NCI-H1436 treated with DMSO at 0.1 percent for 48 hours (cell line): ENCODE data around the gene WWOX.

Source experiments
- DNase-seq: peaks from one replicate; lab custom pipeline; 2025; lab: John Stamatoyannopoulos, UW

Gene WWOX

DNA sequence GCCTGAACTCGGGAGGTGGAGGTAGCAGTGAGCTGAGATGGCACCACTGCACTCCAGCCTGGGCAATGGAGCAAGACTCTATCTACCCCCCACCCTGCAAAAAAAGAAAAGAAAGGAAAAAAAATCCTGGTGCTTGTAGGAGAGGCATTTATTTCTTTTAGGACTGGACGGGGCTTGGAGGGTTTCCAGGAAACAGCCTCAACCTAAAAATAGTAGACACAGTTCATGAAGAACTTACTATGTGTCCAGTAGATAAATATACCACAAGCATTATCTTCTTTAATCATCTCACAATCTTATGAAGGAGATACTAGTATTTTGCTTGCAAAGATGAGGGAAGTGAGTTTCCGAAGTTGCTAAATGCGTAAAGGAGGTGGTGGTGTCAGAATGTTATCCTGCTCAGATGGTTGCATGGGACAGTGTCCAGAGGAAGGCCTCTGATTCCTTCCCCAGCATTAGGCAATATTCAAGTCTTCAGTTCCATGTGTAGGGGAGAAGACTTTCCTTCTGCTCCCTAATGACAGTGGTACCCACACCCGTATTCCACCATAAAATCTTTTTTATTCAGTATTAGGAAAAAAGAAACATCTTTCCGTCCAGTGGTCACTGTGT is 263.2 kb downstream of the WWOX start:
- DNase-seq, result no peak

DNA sequence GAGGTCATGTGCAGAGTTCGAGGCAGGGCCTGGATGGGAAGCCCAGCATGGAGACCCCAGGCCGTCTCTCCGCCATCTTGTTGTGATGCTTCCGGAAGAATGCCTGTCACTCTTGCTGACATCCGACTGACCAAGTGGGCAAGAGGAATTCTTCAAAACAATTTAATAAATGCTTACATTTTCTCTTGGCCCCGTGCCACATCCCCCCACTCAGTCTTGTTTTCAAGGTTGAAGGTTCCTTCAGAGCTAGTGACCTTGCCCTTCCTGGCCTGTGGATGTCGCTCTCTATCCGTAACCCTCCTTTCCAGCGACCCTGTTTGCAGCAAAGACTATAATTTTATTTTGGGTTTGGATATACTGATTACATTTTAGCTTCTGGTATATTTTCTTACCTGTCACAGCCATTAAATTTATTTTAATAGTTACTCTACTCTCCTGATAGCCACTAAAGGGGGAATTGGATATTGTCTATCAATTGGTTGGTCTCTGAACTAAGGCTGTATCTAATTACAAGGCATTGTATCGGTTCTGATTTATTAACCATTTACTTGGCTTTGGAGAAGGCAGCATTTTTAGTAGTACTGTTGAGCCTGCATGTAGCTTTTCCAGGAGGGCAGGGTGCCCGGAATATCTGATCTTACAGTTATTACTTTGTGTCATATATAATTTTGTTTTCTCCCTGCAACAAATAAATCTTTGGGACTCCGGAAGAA is 264.5 kb downstream of the WWOX start:
- DNase-seq, result no peak

DNA sequence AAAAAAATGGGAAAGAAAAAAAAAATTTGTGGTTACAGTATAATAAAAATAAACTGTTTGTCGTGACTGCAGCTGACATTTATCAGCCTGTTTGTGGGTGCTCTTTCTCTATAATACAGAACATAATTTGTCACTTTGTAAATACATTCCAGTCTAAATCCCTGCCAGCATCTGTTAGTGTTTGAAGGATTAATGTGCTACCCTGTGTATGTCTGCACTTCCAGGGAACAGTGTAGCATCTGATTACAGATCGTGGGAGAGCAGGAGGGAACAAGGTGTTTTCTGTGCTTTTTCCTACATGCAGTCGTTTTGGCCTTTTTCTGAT is 265.1 kb downstream of the WWOX start:
- DNase-seq, result no peak

- no peak for DNase-seq
These were observed 265.9 kb downstream of the WWOX start for GRCh38 chr16:78365366-78365765.

DNA sequence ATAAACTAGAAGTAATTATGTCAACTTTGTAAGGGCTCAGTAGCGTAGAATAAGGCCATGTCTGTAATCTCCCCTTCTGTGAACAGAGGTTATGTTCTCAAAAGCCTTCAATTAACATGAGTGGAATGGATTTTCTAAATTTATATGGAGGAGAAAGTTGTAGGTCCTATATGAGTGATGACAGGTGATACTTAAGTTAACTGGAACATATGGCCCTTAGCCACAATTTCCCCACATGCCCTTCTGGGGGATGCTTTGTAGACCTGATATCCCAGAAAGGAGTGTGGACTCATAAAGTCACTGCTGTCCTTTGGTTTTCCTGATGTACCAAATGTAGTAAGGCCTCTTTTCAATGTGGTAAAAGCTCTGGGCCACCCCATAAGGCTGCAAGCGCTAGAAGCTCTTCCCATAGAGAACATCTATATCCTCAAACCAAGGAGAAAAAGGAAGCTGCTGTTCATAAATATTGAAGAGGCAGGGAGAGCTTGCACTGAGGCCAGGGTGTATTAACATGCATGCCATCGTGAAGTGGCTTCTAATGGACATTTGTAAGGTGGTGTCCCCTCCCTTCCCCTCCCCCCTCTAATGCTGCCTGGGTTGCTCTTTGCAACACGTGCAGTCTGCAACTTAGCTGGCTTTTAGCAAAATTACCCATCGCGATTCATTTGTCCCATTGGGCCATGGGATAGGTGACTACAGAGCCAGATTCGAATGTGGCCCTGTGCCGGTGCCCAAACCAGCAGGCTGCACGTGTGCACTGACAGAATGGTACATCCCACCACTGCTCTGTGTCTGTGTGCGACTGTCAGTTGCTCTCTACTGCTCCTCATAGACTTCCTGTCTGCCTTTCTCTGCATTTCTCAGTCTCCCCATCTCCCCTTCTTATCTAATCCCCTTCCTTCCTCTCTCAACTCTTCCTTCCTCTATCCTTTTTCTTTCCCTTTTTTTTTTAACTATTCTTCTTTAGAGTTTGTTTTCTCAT is 269.0 kb downstream of the WWOX start:
- DNase-seq, result no peak

GRCh38 chr16:78372277-78372676 is 272.8 kb downstream of the WWOX start:
- DNase-seq, result no peak

DNA sequence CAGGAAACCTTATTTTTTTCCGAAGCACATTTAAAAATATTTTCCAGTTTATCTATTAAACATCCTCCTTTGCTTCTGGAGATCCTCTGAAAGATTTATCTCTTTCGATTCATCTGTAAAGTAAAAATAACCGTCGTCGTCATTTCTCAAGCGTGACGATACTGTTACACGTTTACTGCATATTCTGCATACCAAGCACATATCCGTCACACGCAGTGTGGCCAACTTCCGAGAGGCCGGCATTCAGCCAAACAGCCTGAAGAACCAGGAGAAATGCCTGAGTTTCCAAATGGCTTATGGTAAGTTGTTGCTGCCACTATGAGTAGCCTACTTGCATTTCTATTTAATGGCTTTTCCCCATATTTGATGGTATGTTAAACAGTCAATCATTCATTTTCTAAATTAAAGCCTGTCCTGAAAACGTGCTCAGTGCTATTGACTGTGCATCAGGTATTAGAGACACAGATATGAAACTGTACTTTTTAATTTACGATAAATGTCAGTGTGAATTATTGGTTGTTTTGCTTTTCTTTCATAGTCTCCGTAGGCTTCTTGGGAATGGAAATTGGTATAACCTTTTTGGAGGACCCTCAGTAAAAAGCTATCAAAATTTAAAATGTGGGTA is 275.7 kb downstream of the WWOX start:
- no peak for DNase-seq

DNA sequence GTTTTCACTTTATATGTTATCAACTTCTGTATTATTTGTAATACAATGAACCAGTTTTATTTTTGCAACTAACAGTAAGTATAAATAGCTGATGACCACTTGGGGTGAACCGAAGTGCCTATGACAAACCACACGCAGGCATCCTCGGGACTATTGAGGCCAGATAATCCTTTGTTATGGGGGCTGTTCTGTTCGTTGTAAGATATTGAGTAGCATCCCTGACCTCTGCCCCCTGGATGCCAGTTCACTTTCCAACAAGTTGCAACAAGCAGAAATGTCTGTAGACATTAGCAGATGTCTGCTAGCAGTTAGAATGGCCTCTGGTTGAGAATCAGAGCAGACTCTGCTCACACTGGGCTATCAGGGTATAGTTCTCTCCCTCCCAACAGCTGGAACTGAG is 277.0 kb downstream of the WWOX start:
- DNase-seq, result no peak

DNA sequence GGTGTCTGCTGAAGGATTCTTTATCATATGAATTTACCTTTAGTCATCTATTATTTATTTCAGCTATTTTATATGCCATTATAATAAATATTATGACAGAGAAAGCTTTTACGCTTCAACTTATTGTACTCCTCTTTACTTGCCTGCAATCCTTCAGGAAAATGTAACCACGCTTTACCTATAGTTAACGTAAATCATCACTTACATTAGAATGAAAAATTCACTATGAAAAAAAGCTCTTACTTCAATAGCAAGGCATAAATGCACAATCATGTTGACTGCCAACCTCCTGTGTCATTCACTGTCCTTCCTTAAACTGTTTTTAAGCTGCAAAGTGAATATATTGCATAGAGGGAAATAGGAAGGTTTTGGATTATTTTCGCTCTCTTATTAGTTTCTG is 277.9 kb downstream of the WWOX start:
- DNase-seq, result no peak

DNA sequence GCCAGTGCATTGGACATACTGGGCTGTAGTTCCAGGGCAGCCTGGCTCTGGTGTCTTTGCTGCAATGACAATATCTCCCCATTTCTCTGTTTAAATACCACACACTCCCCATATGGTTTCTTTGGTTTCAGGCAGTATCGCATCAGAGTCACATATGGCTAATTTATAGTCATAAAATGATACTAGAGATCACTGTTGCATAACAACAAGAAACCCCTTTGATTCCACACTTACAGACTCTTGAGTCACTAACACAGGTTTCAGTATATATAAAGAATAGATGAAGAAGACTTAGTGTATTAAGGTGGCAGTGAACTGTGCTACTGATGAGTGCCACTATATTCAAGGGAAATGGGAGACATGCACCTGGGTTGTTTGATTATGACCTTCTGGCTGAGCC is 281.6 kb downstream of the WWOX start:
- no peak for DNase-seq

GRCh38 chr16:78383118-78383517 is 283.7 kb downstream of the WWOX start:
- no peak for DNase-seq

GRCh38 chr16:78385086-78385805 is 285.8 kb downstream of the WWOX start:
- DNase-seq, result no peak

- no peak for DNase-seq
These were observed 287.3 kb downstream of the WWOX start for GRCh38 chr16:78386557-78387324.

DNA sequence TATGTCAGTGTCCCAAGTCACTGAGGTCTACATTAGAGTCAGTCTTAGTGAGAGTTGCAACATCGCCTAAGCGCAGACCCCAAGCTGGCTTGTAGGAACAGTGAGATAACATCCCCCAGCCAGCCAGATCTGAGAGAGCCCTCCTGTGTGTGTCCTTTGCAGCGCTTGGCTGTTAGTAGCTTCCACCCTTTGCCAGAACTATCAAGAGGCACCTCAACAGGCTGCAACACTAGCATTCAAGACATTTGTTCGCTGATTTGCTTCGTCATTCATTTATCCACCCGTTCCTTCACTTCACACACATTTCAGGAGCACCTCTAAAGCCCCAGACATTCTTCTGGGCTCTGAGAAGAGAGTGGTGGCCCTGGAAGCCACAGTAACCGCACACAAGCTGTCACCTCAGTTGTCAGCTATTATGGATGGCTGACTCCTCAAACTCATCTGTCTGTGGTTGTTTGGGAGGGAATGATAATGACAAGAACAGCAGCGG is 289.6 kb downstream of the WWOX start:
- DNase-seq, result no peak

DNA sequence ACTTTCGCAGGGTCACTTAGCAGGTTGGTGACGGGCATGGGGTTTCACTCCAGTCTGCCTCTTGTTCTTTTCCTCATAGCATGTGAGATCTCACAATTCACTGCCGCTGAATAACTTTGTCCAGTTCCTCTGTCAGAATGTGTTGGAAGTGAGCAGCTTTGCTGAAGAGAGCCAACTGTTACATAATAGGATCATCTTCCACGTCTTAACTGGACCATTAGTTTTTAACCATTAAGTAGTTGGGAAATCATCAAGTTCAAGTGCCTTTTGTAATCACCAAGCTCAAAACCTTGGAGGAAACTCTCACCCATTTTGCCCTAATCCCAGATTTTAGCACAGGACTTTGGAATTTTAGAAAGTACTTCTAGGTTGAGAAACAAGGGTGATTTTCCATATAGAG is 290.6 kb downstream of the WWOX start:
- DNase-seq, result no peak

DNA sequence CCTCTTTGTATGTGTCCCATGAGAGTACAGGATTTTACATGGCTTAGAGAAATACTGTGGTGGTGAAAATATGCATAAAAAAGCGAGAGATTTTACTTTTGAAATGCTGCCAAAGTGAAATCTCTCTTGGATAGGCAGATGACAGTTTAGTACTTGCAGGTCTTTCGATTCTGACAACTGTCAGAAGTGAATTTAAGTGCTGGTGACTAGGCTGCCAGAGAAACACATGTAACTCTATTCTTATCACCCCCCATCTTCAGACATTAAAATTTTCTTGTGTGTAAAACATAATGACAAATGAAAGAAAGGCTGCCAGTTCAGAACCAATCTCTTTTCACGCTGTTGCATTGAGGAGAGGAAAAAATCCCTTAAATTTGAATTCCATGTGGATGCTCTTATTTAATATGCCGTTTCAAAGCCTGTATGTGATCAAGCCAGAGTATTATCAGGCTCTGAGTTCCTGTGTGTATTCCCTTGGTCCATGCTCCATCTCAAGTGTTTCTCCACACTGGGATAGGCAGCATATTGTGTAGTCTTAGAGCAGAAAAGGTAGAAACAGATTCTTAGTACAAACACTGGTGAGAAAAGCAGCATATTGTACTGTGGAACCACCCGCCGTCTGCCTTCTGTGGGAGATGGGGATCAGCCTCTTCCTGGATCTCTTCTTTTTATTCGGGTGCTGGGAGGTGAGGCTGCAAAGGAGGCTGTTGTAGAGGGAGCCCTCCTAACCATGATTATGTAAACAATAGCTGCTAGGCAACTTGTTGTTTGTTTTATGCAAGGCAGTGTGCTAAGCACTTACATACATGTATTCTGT is 291.3 kb downstream of the WWOX start:
- no peak for DNase-seq

DNA sequence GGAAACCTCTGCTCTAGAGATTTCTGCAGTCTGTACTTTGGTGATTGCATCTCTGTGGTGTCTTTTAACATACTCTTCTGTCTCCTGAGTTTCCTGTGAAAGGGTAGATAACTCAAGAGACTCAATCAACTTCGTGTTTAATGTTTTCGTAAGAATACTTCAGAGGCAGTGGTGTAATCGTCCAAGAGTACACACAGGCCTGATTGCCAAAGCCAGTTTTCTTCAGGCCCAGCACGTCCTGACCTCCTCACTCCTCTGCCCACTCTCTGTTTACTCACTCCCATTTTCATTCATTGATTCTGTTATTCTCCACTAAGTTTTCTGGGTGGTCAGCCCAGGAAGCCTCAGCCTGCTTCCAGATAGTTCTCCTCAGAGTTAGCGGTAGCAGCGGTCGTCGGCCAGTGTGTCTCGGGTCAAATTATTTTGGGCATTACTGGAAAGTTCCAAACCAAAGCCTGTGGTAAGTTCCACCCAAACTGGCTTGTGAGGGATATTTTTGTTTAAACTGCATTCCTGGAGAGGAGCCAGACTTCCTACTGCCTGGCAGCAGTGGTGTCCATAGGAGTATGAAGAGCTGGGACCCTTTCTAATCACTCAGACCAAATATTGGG is 293.2 kb downstream of the WWOX start:
- DNase-seq, result no peak

DNA sequence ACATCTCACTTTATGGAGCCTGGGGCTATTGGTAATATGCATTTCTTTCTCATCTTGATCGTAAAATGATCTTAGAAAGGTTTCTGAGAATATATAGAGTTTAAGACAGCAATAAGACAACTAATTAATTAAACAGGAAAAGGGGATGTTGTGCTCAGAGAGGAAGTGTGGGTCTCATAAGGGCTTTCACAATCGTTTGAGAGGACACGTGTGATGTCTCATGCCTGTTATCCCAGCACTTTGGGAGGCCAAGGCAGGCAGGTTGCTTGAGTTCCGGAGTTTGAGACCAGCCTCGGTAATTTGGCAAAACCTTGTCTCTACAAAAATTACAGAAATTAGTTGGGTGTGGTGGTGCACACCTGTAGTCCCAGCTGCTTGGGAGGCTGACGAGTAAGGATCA is 295.6 kb downstream of the WWOX start:
- DNase-seq, result no peak

DNA sequence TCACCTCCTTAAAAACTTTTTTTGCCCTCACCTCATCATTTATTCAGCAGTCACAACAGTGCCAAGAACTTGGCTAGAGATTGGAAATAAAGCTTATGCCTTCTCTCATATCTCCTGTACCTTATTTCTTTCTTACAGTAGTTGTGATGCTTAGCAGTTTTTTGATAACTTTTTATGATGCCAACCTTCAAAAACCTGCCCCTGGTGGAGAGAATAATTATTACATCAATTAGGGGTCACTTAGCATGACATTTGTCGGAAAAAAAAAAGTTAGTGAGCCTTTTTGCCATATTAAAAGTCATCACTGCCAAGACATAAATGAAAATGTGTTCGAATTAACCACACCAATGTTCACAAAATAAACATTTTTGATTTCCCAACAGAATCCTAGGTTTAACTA is 296.6 kb downstream of the WWOX start:
- no peak for DNase-seq

GRCh38 chr16:78396673-78397072 is 297.2 kb downstream of the WWOX start:
- DNase-seq, result no peak
